ENCODE results near the gene PARD3.
"Not testable (repeated sequence)": the region's sequence is repeated elsewhere in the genome, so short reads cannot be mapped to it uniquely, and the experiment has no call there.

Gene PARD3

GRCh38 chr10:34399013-34399412 lies 416.1 kb downstream of the PARD3 start:
- Histone ChIP-seq H3K4me1 (ENCODE audit: control insufficient read depth, insufficient read depth, low read length, unreplicated experiment) (peaks cover 10% of the 10 kb centered on the region), H2AFZ (ENCODE audit: low read length, unreplicated experiment) (no peak overlapping the region), H3K4me3 (ENCODE audit: low read depth, low read length) (no peak overlapping the region)

GRCh38 chr10:34397324-34397723 lies 417.8 kb downstream of the PARD3 start:
- H2AFZ ChIP-seq (ENCODE audit: low read length, unreplicated experiment): no peak overlapping the region
- 0 out of 2 replicates have a peak, but pooled peaks cover 4% of the 10 kb centered on the region for H3K36me3 ChIP-seq (ENCODE audit: insufficient read depth, low read length)
- H3K4me1 ChIP-seq (ENCODE audit: control insufficient read depth, insufficient read depth, low read length, unreplicated experiment): peaks cover 10% of the 10 kb centered on the region
- peak overlapping the region; percentile 62 for H3K27ac ChIP-seq (ENCODE audit: low read depth, low read length)
- no peak overlapping the region for H3K4me3 ChIP-seq (ENCODE audit: low read depth, low read length)
- no peaks in the 10 kb centered on the region for H3K27me3 ChIP-seq (ENCODE audit: insufficient read depth, low read length)
- H3K79me2 ChIP-seq (ENCODE audit: control insufficient read depth, insufficient read depth, low read length, unreplicated experiment): no peaks in the 10 kb centered on the region

More at GRCh38 chr10:34399013-34399412, 416.1 kb downstream of the PARD3 start:
- no peaks in the 10 kb centered on the region for H3K79me2 ChIP-seq (ENCODE audit: control insufficient read depth, insufficient read depth, low read length, unreplicated experiment)
- H3K27me3 ChIP-seq (ENCODE audit: insufficient read depth, low read length): no peaks in the 10 kb centered on the region
- 0 out of 2 replicates have a peak, but pooled peaks cover 4% of the 10 kb centered on the region for H3K36me3 ChIP-seq (ENCODE audit: insufficient read depth, low read length)
- H3K27ac ChIP-seq (ENCODE audit: low read depth, low read length): no peak overlapping the region

DNA sequence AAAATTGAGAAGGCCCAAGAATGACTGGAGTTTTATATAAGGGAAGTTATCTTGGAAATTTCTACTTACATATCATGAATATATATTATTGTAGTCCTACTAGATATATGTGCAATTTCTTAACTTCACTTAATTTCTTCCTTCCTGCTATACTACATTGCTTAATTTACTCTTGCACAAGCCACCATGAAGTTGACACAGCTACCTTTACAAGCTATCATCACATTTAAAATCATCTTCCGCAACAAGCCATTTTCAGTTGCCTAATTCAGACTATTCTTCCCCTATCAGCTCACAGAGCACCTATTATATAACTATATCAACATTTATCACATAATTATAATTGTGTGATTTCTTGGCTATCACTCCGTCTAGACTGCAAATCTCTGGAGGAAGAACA lies 418.4 kb downstream of the PARD3 start:
- peak overlapping the region; percentile 61 for H3K27ac ChIP-seq (ENCODE audit: low read depth, low read length)

DNA sequence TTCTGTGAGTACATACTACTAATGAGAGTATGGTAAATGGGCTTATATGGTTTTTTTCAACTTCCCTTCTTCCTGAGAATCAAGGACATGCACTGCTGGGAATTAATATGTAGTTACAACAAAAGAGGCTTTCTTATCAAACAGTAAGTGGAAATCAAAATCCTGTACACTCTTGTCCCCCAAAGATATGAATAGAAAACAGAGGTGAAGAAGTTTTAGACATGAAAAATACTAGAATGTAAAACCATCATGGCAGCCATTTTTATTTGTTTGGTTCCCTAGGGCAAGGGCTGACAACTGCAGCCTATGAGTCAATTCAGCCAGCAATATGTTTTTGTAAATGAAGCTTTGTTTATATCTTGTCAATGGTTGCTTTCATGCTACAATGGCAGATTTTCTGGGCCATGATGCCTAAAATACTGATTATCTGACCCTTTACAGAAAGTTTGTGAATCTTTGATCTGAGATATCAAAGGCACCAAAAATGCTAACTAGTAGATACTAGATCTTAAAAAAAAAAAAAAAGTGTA lies 422.4 kb downstream of the PARD3 start:
- H3K79me2 ChIP-seq (ENCODE audit: control insufficient read depth, insufficient read depth, low read length, unreplicated experiment): no peaks in the 10 kb centered on the region
- H3K36me3 ChIP-seq (ENCODE audit: insufficient read depth, low read length): no peaks in the 10 kb centered on the region
- no peak overlapping the region for H2AFZ ChIP-seq (ENCODE audit: low read length, unreplicated experiment)
- no peak overlapping the region for H3K27ac ChIP-seq (ENCODE audit: low read depth, low read length)
- H3K4me1 ChIP-seq (ENCODE audit: control insufficient read depth, insufficient read depth, low read length, unreplicated experiment): peaks cover 9% of the 10 kb centered on the region
- H3K4me3 ChIP-seq (ENCODE audit: low read depth, low read length): no peak overlapping the region
- no peaks in the 10 kb centered on the region for H3K27me3 ChIP-seq (ENCODE audit: insufficient read depth, low read length)

More for the DNA sequence above, 418.4 kb downstream of the PARD3 start:
- Histone ChIP-seq H3K4me3 (ENCODE audit: low read depth, low read length) (no peak overlapping the region), H3K4me1 (ENCODE audit: control insufficient read depth, insufficient read depth, low read length, unreplicated experiment) (peaks cover 10% of the 10 kb centered on the region), H3K27me3 (ENCODE audit: insufficient read depth, low read length) (no peaks in the 10 kb centered on the region), H3K36me3 (ENCODE audit: insufficient read depth, low read length) (0 out of 2 replicates have a peak, but pooled peaks cover 4% of the 10 kb centered on the region), H2AFZ (ENCODE audit: low read length, unreplicated experiment) (no peak overlapping the region), H3K79me2 (ENCODE audit: control insufficient read depth, insufficient read depth, low read length, unreplicated experiment) (no peaks in the 10 kb centered on the region)

DNA sequence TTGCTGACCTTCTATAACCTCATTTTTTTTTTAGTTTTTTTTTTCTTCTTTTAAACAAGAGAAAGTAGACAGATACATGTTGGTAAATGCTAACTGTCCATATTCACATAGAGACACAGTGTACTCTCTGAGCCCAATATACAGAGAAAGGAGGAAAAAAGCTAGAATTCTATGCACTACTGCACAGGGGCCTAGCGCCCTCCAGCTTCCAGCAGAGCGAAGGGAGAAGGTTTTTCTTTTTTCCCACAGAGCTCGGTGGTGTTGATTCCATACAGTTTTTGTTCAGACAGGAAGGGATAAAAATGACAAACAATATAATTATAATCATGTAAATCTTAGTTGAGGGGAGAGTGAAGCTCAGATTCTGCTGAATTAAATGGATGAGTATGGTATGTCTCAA lies 423.9 kb downstream of the PARD3 start:
- not testable (repeated sequence) for H3K4me3 ChIP-seq (ENCODE audit: low read depth, low read length); H3K79me2 ChIP-seq (ENCODE audit: control insufficient read depth, insufficient read depth, low read length, unreplicated experiment); H3K27me3 ChIP-seq (ENCODE audit: insufficient read depth, low read length); H3K36me3 ChIP-seq (ENCODE audit: insufficient read depth, low read length); H3K4me1 ChIP-seq (ENCODE audit: control insufficient read depth, insufficient read depth, low read length, unreplicated experiment); H2AFZ ChIP-seq (ENCODE audit: low read length, unreplicated experiment); H3K27ac ChIP-seq (ENCODE audit: low read depth, low read length)

- no peaks in the 10 kb centered on the region for H3K79me2 ChIP-seq (ENCODE audit: control insufficient read depth, insufficient read depth, low read length, unreplicated experiment)
- H3K27ac ChIP-seq (ENCODE audit: low read depth, low read length): no peak overlapping the region
- H3K4me1 ChIP-seq (ENCODE audit: control insufficient read depth, insufficient read depth, low read length, unreplicated experiment): no peaks in the 10 kb centered on the region
- H3K4me3 ChIP-seq (ENCODE audit: low read depth, low read length): no peak overlapping the region
- no peaks in the 10 kb centered on the region for H3K27me3 ChIP-seq (ENCODE audit: insufficient read depth, low read length)
- H3K36me3 ChIP-seq (ENCODE audit: insufficient read depth, low read length): no peaks in the 10 kb centered on the region
- H2AFZ ChIP-seq (ENCODE audit: low read length, unreplicated experiment): no peak overlapping the region
These were observed 425.3 kb downstream of the PARD3 start for GRCh38 chr10:34389801-34390200.

GRCh38 chr10:34386921-34387320 lies 428.2 kb downstream of the PARD3 start:
- H3K27me3 ChIP-seq (ENCODE audit: insufficient read depth, low read length): no peaks in the 10 kb centered on the region
- H3K4me3 ChIP-seq (ENCODE audit: low read depth, low read length): no peak overlapping the region
- no peaks in the 10 kb centered on the region for H3K4me1 ChIP-seq (ENCODE audit: control insufficient read depth, insufficient read depth, low read length, unreplicated experiment)
- no peaks in the 10 kb centered on the region for H3K79me2 ChIP-seq (ENCODE audit: control insufficient read depth, insufficient read depth, low read length, unreplicated experiment)
- H3K36me3 ChIP-seq (ENCODE audit: insufficient read depth, low read length): no peaks in the 10 kb centered on the region
- no peak overlapping the region for H2AFZ ChIP-seq (ENCODE audit: low read length, unreplicated experiment)
- no peak overlapping the region for H3K27ac ChIP-seq (ENCODE audit: low read depth, low read length)

GRCh38 chr10:34384372-34384771 lies 430.7 kb downstream of the PARD3 start:
- no peak overlapping the region for H3K4me3 ChIP-seq (ENCODE audit: low read depth, low read length)
- H3K27me3 ChIP-seq (ENCODE audit: insufficient read depth, low read length): no peaks in the 10 kb centered on the region
- H3K27ac ChIP-seq (ENCODE audit: low read depth, low read length): no peak overlapping the region
- H2AFZ ChIP-seq (ENCODE audit: low read length, unreplicated experiment): no peak overlapping the region
- no peaks in the 10 kb centered on the region for H3K36me3 ChIP-seq (ENCODE audit: insufficient read depth, low read length)
- H3K4me1 ChIP-seq (ENCODE audit: control insufficient read depth, insufficient read depth, low read length, unreplicated experiment): no peaks in the 10 kb centered on the region
- no peaks in the 10 kb centered on the region for H3K79me2 ChIP-seq (ENCODE audit: control insufficient read depth, insufficient read depth, low read length, unreplicated experiment)

DNA sequence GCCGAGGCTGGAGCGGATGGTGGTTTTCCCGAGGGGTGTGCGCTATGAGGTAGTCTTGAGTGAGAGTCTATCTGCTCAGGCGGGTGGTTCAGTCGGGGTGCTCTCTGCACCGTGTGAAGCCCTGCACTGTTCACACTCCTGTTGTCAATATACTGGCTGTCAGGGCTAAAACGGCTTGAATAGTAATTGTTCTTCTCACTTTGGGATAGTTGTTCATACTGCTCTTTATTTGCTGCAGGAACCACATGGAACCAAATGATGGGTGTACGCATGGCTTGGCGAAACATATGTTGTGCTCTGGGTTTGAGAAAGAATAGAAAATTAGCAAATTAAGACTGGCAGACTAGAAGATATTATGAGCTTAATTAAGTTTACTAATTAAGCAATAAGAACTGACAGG lies 432.5 kb downstream of the PARD3 start:
- Histone ChIP-seq H3K27ac (ENCODE audit: low read depth, low read length) (no peak overlapping the region), H2AFZ (ENCODE audit: low read length, unreplicated experiment) (no peak overlapping the region), H3K27me3 (ENCODE audit: insufficient read depth, low read length) (no peaks in the 10 kb centered on the region), H3K4me1 (ENCODE audit: control insufficient read depth, insufficient read depth, low read length, unreplicated experiment) (no peaks in the 10 kb centered on the region), H3K79me2 (ENCODE audit: control insufficient read depth, insufficient read depth, low read length, unreplicated experiment) (no peaks in the 10 kb centered on the region), H3K4me3 (ENCODE audit: low read depth, low read length) (no peak overlapping the region), H3K36me3 (ENCODE audit: insufficient read depth, low read length) (no peaks in the 10 kb centered on the region)

GRCh38 chr10:34380856-34381255 lies 434.2 kb downstream of the PARD3 start:
- H2AFZ ChIP-seq (ENCODE audit: low read length, unreplicated experiment): no peak overlapping the region
- no peaks in the 10 kb centered on the region for H3K36me3 ChIP-seq (ENCODE audit: insufficient read depth, low read length)
- no peaks in the 10 kb centered on the region for H3K4me1 ChIP-seq (ENCODE audit: control insufficient read depth, insufficient read depth, low read length, unreplicated experiment)
- no peaks in the 10 kb centered on the region for H3K27me3 ChIP-seq (ENCODE audit: insufficient read depth, low read length)
- no peak overlapping the region for H3K27ac ChIP-seq (ENCODE audit: low read depth, low read length)
- H3K79me2 ChIP-seq (ENCODE audit: control insufficient read depth, insufficient read depth, low read length, unreplicated experiment): no peaks in the 10 kb centered on the region
- H3K4me3 ChIP-seq (ENCODE audit: low read depth, low read length): no peak overlapping the region

DNA sequence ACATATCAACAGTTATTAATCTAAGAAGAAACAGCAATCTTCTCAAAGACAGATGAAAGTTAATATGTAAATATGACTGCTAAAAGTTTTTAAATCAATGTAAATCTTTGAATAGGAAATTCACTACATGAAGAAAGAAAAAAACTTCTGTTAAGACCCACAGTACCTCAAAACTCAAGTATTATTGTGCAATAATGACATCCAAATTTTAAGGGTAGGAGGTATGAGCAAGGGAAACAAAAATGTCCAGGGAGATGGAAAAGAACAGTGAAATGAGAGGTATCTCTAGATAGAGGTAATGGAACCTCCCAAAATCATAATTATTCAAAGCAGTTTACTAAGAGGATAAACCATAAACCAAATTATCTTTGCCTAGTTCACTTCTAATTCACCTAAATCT lies 436.8 kb downstream of the PARD3 start:
- no peak overlapping the region for H3K27ac ChIP-seq (ENCODE audit: low read depth, low read length)
- no peaks in the 10 kb centered on the region for H3K27me3 ChIP-seq (ENCODE audit: insufficient read depth, low read length)
- no peaks in the 10 kb centered on the region for H3K36me3 ChIP-seq (ENCODE audit: insufficient read depth, low read length)
- H3K79me2 ChIP-seq (ENCODE audit: control insufficient read depth, insufficient read depth, low read length, unreplicated experiment): no peaks in the 10 kb centered on the region
- peaks cover 10% of the 10 kb centered on the region for H3K4me1 ChIP-seq (ENCODE audit: control insufficient read depth, insufficient read depth, low read length, unreplicated experiment)
- H2AFZ ChIP-seq (ENCODE audit: low read length, unreplicated experiment): no peak overlapping the region
- H3K4me3 ChIP-seq (ENCODE audit: low read depth, low read length): no peak overlapping the region
